HepG2 (cell line): ENCODE results near the gene CPLX1. TPM values are rescaled to one million over a fixed set of nuclear protein-coding genes. Genes with fewer than 3 reads are reported as not detected.
A peak's percentile ranks its signal among the peaks of the same experiment; 100 is the strongest.
"Not testable (repeated sequence)": the region's sequence is repeated elsewhere in the genome, so short reads cannot be mapped to it uniquely, and the experiment has no call there.

Source experiments
- ATAC-seq: fragments of 200-7000 bp; cut with Tn5 transposase; 3 replicates; pipeline ENCODE4 v1.9.1; 2020; ENCODE audit warnings: mild to moderate bottlenecking, moderate library complexity
- BruUV-seq: library from RNA; stranded (reverse); fragments of 400-500 nt; replicated peaks from 2 replicates; lab custom pipeline; 2021; lab: Mats Ljungman, UMichigan
- CTCF ChIA-PET: fragments of 300-600 bp; formaldehyde crosslinking; extraction: SDS; loops from one replicate; lab custom pipeline; 2021; ENCODE audit warnings: low total read pairs, inconsistent platforms, low intra/inter-chr PET ratio; lab: Yijun Ruan, JAX
- POLR2A ChIA-PET: fragments of 350-600 bp; sonication (Branson Sonifier 250); formaldehyde crosslinking; loops from one replicate; lab custom pipeline; 2020; ENCODE audit warnings: antibody characterized with exemption, inconsistent platforms; lab: Yijun Ruan, JAX
- DNase-seq: peaks from one replicate; pipeline ENCODE4 v3.0.0-alpha.2; 2015; ENCODE audit warnings: low spot score
- FAIRE-seq: peaks from 3 replicates; lab custom pipeline; 2011; peaks lifted over from hg19 to GRCh38; lab: Jason Lieb, UNC
- H2AFZ ChIP-seq: one replicate; pipeline ENCODE4 v1.6.1; 2011; ENCODE audit warnings: low read length, inconsistent platforms
- H3K27ac ChIP-seq: fragments of 300-600 bp; 3 replicates; pipeline ENCODE4 v1.8.0; 2011; ENCODE audit warnings: mixed run types, mild to moderate bottlenecking, mixed read lengths, low read length, inconsistent platforms; ENCODE audit not compliant: insufficient read depth; ENCODE audit errors: extremely low read length
- H3K27me3 ChIP-seq, 2 experiments: fragments of 200-600 bp in 1 of 2; 2 replicates in 1 of 2; 3 replicates in 1 of 2; pipeline versions ENCODE4 v1.6.0 to v1.8.0; 2011; ENCODE audit warnings: low read length in 2 of 2, mild to moderate bottlenecking in 2 of 2, moderate library complexity in 2 of 2, inconsistent platforms in 1 of 2; ENCODE audit not compliant: insufficient read depth in 2 of 2, control insufficient read depth in 1 of 2
- H3K36me3 ChIP-seq, 2 experiments: fragments of 200-600 bp in 1 of 2; replicated peaks in 1 of 2; 2 replicates in 1 of 2; 3 replicates in 1 of 2; pipeline versions ENCODE4 v1.5.1 to v1.8.0; 2011; ENCODE audit warnings: low read length in 2 of 2, inconsistent platforms in 1 of 2; ENCODE audit not compliant: insufficient read depth in 2 of 2, control insufficient read depth in 1 of 2
- H3K4me1 ChIP-seq: 2 replicates; pipeline ENCODE4 v1.5.1; 2012; ENCODE audit warnings: low read length, inconsistent platforms; ENCODE audit not compliant: insufficient read depth
- H3K4me2 ChIP-seq: 2 replicates; pipeline ENCODE4 v1.6.0; 2011; ENCODE audit warnings: low read depth, low read length, inconsistent platforms
- H3K4me3 ChIP-seq, 3 experiments: fragments of 200-600 bp in 1 of 3; sonication (generic), shearing (Covaris generic) in 1 of 3; replicated peaks in 1 of 3; 2 replicates each; pipeline ENCODE4 v1.5.1; 2011 to 2016; ENCODE audit warnings: low read length in 3 of 3, inconsistent platforms in 2 of 3, low read depth in 2 of 3, mild to moderate bottlenecking in 2 of 3, control low read depth in 1 of 3, mixed read lengths in 1 of 3; ENCODE audit not compliant: insufficient read depth in 1 of 3
- H3K79me2 ChIP-seq: one replicate; pipeline ENCODE4 v1.6.1; 2011; ENCODE audit warnings: low read length, inconsistent platforms; ENCODE audit not compliant: insufficient read depth
- H3K9ac ChIP-seq: 2 replicates; pipeline ENCODE4 v1.6.0; 2011; ENCODE audit warnings: mild to moderate bottlenecking, low read depth, low read length, inconsistent platforms; ENCODE audit not compliant: insufficient read depth
- H3K9me3 ChIP-seq: 2 replicates; pipeline ENCODE4 v1.5.1; 2012; ENCODE audit warnings: mild to moderate bottlenecking, low read length
- H4K20me1 ChIP-seq: 2 replicates; pipeline ENCODE4 v1.6.0; 2011; ENCODE audit warnings: inconsistent platforms, mild to moderate bottlenecking, low read length, moderate library complexity; ENCODE audit not compliant: insufficient read depth
- AGO2 ChIP-seq: fragments of 200-400 bp; formaldehyde crosslinking; optimal IDR thresholded peaks from 2 replicates; pipeline ENCODE3; 2017; ENCODE audit warnings: mild to moderate bottlenecking, low read depth, low read length, moderate library complexity
- POLR2AphosphoS5 ChIP-seq: IDR thresholded peaks from 2 replicates; pipeline ENCODE4 v1.6.1; 2012; ENCODE audit warnings: low read depth, low read length
- SSRP1 ChIP-seq: IDR thresholded peaks from 2 replicates; pipeline ENCODE4 v1.6.1; 2016; ENCODE audit warnings: control low read depth
- U2AF1 ChIP-seq: fragments of 200-400 bp; formaldehyde crosslinking; optimal IDR thresholded peaks from 2 replicates; pipeline ENCODE3; 2017; ENCODE audit warnings: mild to moderate bottlenecking, low read depth, low read length
- ZNF225 ChIP-seq: sonication (generic); formaldehyde crosslinking; IDR thresholded peaks from 2 replicates; pipeline ENCODE4 v1.4.0; 2020; ENCODE audit warnings: mild to moderate bottlenecking, missing genetic modification reagents
- ZNF687 ChIP-seq: sonication (generic); formaldehyde crosslinking; IDR thresholded peaks from 2 replicates; pipeline ENCODE4 v1.5.1; 2020; ENCODE audit warnings: mild to moderate bottlenecking, missing genetic modification reagents, moderate library complexity
- WGBS: methylation state at CpG from one replicate; pipeline ENCODE4 v1.1.6; 2017; ENCODE audit warnings: low lambda C conversion rate; 5-methylcytosine and 5-hydroxymethylcytosine counted together
- in situ Hi-C: cut with HindIII; loops from 2 replicates; pipeline ENCODE4 v1.10.0; 2017; ENCODE audit warnings: low pct_unique_long_range_greater_than_20kb; ENCODE audit not compliant: extremely low pct_ligation_motif_present
- intact Hi-C: fragments of 100-400 bp; cut with micrococcal nuclease; formaldehyde crosslinking; loops from one replicate; pipeline ENCODE4 v1.10.0; 2022; ENCODE audit not compliant: unreplicated experiment
- polyA plus RNA-seq, 8 experiments: library from polyadenylated mRNA; depleted of rRNA in 3 of 8; stranded (reverse) in 7 of 8; unstranded in 1 of 8; fragments of >200 nt; fragmentation: Illumina TruSeq in 4 of 8; extraction: Trizol in 4 of 8; gene quantifications; 2 replicates each; pipeline versions ENCODE4 v1.2.1 to v1.2.3, GENCODE V29; 2011 to 2016; ENCODE audit warnings: low read depth in 4 of 8, missing spikeins in 1 of 8, mixed read lengths in 1 of 8; ENCODE audit not compliant: insufficient read depth in 1 of 8
- total RNA-seq, 5 experiments: library from RNA; depleted of rRNA; stranded (reverse); fragments of >200 nt; fragmentation: Illumina TruSeq; extraction: Trizol; gene quantifications; 2 replicates each; pipeline ENCODE4 v1.2.3, GENCODE V29; 2016; ENCODE audit warnings: low read depth in 1 of 5

The CPLX1 gene
- total and polyA plus RNA-seq, 2 of the 13 experiments (the other 11 are each of a cell fraction or from before 2014, with no cell fraction given) = 0.18 TPM

DNA sequence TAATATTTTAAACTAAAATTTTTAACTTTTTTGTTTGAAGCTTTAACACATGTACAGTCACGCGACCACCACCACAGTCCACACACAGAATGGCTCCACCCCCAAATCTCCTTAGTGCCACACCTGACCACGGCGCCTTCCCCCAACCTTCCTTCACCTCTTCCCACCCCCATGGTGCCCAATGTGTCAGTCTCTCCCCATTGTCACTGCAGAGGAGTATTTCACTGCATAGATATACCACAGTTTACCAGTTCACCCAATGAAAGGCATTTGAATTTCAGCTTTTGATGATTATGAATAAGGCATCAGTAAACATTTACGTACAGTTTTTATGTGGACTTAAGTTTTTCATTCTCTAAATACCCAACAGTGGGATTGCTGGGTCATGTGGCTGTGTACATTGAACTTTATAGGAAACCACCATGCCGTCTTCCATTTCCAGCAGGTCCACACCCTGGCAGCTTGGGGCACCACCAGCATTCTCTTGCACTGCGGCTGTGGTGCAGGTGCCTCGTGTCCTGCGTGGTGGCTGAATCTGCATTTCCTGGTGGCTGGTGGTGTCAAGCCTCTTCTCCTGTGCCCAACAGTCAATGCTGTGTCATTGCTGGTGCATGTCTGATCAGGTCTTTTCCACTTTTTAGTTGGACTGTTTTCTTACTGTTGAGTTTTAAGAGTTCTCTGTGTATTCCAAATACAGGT, 49.0 kb downstream of the CPLX1 start:
- no peak for DNase-seq
- CTCF ChIA-PET = no interaction called here
- no peak overlapping the region for H3K4me3 ChIP-seq

DNA sequence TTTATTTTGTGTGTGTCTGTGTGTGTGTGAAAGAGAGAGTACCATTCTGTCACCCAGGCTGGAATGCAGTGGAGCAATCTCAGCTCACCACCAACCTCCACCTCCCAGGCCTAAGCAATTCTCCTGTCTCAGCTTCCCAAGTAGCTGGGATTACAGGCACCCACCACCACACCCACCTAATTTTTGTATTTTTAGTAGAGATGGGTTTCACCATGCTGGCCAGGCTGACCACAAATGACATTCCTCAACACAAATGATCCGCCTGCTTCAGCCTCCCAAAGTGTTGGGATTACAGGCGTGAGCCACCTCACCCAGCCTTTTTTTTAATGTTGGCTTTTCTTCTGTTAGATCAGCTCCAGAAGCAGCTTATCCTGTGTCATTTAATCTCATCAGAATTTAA, 50.4 kb downstream of the CPLX1 start:
- Histone ChIP-seq H3K36me3 (peaks cover 7 to 42% of the 10 kb centered on the region in 2 experiments; a peak in 4 of 5 replicates), H4K20me1 (peaks cover 58% of the 10 kb centered on the region), H3K79me2 (peaks cover 74% of the 10 kb centered on the region), H3K4me1 (peaks cover 52% of the 10 kb centered on the region)
- POLR2A ChIA-PET = interaction anchor here (1.5 to 2.3 kb wide), 2 partner anchors 8 to 10 kb away, joined by 4 to 5 read pairs; no protein-coding TSS in a partner anchor
- H3K27me3 ChIP-seq, H3K27ac ChIP-seq, FAIRE-seq, DNase-seq, H3K9ac ChIP-seq, BruUV-seq, CTCF ChIA-PET, H3K4me3 ChIP-seq, H3K9me3 ChIP-seq, intact Hi-C loops, H3K4me2 ChIP-seq, H2AFZ ChIP-seq, ATAC-seq, in situ Hi-C loops: not testable (repeated sequence)
- 91% methylated on average over 2 of the region's 2 CpGs for WGBS

More for the DNA sequence above, 49.0 kb downstream of the CPLX1 start:
- Histone ChIP-seq H3K9me3 (no peaks in the 10 kb centered on the region), H4K20me1 (peaks cover 59% of the 10 kb centered on the region), H3K27ac (peak overlapping the region; percentile 48), H3K9ac (no peak overlapping the region), H3K36me3 (peaks cover 7 to 33% of the 10 kb centered on the region in 2 experiments; a peak in 4 of 5 replicates), H3K79me2 (peaks cover 77% of the 10 kb centered on the region), H3K4me2 (no peak overlapping the region), H3K4me1 (peaks cover 54% of the 10 kb centered on the region), H3K27me3 (no peaks in the 10 kb centered on the region), H2AFZ (no peak overlapping the region)
- 98% methylated on average over 9 of the region's 9 CpGs for WGBS
- no peak for FAIRE-seq
- POLR2A ChIA-PET = no interaction called here
- intact Hi-C loops (no loop called here), in situ Hi-C loops (no loop called here)
- no TSS peak for BruUV-seq
- TF ChIP-seq AGO2 (peak; percentile 53), POLR2AphosphoS5 (peak; percentile 53), ZNF225 (CRISPR knock-in tag) (no peak), U2AF1 (no peak), ZNF687 (CRISPR knock-in tag) (0 out of 2 replicates have a peak, but pooled peaks have one; percentile 16), SSRP1 (CRISPR knock-in tag) (peak; percentile 12; the same call in 1 of the 2 replicates)
- ATAC-seq = no peak
